HUES64 (cell line): ENCODE measurements around the gene PTPRN2.

ENCODE experiments used
- H3K27ac ChIP-seq: 2 replicates; pipeline ENCODE4 v1.7.0; 2013; ENCODE audit warnings: low read depth, low read length, inconsistent platforms
- H3K27me3 ChIP-seq: 2 replicates; pipeline ENCODE4 v1.6.1; 2013; ENCODE audit warnings: mild to moderate bottlenecking, low read length; ENCODE audit not compliant: insufficient read depth
- H3K36me3 ChIP-seq: 2 replicates; pipeline ENCODE4 v1.6.1; 2013; ENCODE audit warnings: mild to moderate bottlenecking, low read length; ENCODE audit not compliant: insufficient read depth
- H3K4me1 ChIP-seq: 2 replicates; pipeline ENCODE4 v1.6.1; 2013; ENCODE audit warnings: mild to moderate bottlenecking, low read length, moderate library complexity; ENCODE audit not compliant: insufficient read depth
- H3K4me3 ChIP-seq: 2 replicates; pipeline ENCODE4 v1.5.1; 2013; ENCODE audit warnings: mild to moderate bottlenecking, low read length, moderate library complexity
- H3K9ac ChIP-seq: 2 replicates; pipeline ENCODE4 v1.6.1; 2013; ENCODE audit warnings: mild to moderate bottlenecking, low read depth, low read length
- H3K9me3 ChIP-seq: 2 replicates; pipeline ENCODE4 v1.6.1; 2013; ENCODE audit warnings: low read depth, low read length; ENCODE audit not compliant: insufficient read depth
- WGBS: fragments of 150-250, 120-280 bp; methylation state at CpG from one replicate; pipeline ENCODE4 v1.1.7; 2013; ENCODE audit warnings: missing lambda C conversion rate; 5-methylcytosine and 5-hydroxymethylcytosine counted together

PTPRN2 gene

DNA sequence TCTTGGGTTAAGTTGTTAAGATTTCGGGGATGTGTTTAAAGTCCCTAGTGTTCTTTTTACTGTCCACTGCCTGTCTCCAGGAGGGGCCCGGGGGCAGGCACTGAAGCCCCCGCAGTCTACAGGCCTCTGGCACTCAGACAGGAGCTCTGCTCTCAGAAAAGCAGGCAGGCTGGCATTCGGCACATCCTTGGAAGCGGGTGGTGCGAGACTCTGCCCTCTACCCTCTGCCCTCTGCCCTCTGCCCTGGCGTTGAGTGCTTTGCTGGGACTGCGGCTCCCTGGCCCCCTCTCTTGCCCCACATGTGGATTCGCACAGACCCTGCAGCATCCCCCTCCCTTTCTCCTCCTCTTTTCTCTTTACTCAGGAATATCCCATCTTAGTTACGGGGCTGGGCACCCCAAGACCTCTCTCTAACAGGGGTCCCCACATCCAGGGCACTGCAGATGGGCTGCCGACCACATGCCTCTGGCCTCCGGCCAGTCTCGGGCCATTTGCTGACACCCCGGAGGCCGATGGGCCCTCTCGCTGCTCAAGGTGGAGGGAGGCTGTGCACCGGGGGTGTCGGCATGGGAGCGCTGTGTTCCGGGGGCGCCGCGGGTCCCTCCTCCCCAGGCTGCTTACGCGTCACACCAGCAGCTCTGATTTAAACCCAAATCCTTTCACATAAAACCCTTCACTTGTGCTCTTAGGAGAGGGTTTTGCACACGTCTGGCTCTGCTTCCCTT is 770.9 kb downstream of the PTPRN2 start:
- no peak overlapping the region for H3K9ac ChIP-seq
- no peaks in the 10 kb centered on the region for H3K4me1 ChIP-seq
- H3K4me3 ChIP-seq, result no peak overlapping the region
- H3K27me3 ChIP-seq, result no peaks in the 10 kb centered on the region
- H3K9me3 ChIP-seq, result peaks cover 93% of the 10 kb centered on the region
- no peaks in the 10 kb centered on the region for H3K36me3 ChIP-seq
- H3K27ac ChIP-seq, result no peak overlapping the region
- WGBS, result 91% methylated on average over 26 of the region's 26 CpGs

DNA sequence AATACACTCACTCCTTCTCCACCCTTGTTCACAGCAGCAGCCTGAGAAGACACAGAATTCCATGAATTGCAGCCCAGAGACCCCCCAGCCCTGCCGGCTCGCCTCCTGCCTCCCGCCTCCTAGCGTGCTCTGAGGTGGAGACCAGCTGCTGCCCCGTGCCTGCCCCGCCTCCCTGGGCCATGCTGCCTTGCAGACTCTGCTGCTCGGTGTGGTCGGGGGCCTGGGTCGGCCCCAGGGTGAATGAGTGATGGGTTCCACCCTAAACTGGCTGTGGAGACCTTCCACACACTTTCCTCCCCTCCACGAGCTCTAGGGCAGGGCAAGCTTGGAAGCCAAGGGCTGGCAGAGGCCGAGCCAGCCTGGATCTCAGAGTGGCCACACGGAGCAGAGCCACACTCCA is 771.5 kb downstream of the PTPRN2 start:
- H3K9me3 ChIP-seq, result peaks cover 93% of the 10 kb centered on the region
- no peaks in the 10 kb centered on the region for H3K27me3 ChIP-seq
- WGBS, result 78% methylated on average over 12 of the region's 12 CpGs

GRCh38 chr7:157815706-157816022 is 772.0 kb downstream of the PTPRN2 start:
- H3K9ac ChIP-seq, result no peak overlapping the region
- H3K27ac ChIP-seq, result no peak overlapping the region
- H3K36me3 ChIP-seq, result no peaks in the 10 kb centered on the region
- WGBS, result 91% methylated on average over 10 of the region's 10 CpGs
- no peak overlapping the region for H3K4me3 ChIP-seq
- H3K9me3 ChIP-seq, result peaks cover 90% of the 10 kb centered on the region
- no peaks in the 10 kb centered on the region for H3K4me1 ChIP-seq
- H3K27me3 ChIP-seq, result no peaks in the 10 kb centered on the region

More for the DNA sequence above, 771.5 kb downstream of the PTPRN2 start:
- H3K9ac ChIP-seq, result no peak overlapping the region
- no peak overlapping the region for H3K27ac ChIP-seq
- no peak overlapping the region for H3K4me3 ChIP-seq
- H3K36me3 ChIP-seq, result no peaks in the 10 kb centered on the region
- no peaks in the 10 kb centered on the region for H3K4me1 ChIP-seq

GRCh38 chr7:157814931-157815705 is 772.5 kb downstream of the PTPRN2 start:
- Histone ChIP-seq H3K27ac (no peak overlapping the region), H3K4me1 (no peaks in the 10 kb centered on the region), H3K36me3 (no peaks in the 10 kb centered on the region), H3K9me3 (peaks cover 88% of the 10 kb centered on the region), H3K4me3 (no peak overlapping the region), H3K27me3 (no peaks in the 10 kb centered on the region), H3K9ac (no peak overlapping the region)
- WGBS, result 86% methylated on average over 28 of the region's 28 CpGs

- Histone ChIP-seq H3K27ac (no peak overlapping the region), H3K36me3 (no peaks in the 10 kb centered on the region), H3K9ac (no peak overlapping the region), H3K27me3 (no peaks in the 10 kb centered on the region), H3K4me3 (no peak overlapping the region), H3K4me1 (no peaks in the 10 kb centered on the region), H3K9me3 (peaks cover 91% of the 10 kb centered on the region)
- WGBS, result 89% methylated on average over 43 of the region's 46 CpGs
Observed at GRCh38 chr7:157813741-157814661, 773.6 kb downstream of the PTPRN2 start.

DNA sequence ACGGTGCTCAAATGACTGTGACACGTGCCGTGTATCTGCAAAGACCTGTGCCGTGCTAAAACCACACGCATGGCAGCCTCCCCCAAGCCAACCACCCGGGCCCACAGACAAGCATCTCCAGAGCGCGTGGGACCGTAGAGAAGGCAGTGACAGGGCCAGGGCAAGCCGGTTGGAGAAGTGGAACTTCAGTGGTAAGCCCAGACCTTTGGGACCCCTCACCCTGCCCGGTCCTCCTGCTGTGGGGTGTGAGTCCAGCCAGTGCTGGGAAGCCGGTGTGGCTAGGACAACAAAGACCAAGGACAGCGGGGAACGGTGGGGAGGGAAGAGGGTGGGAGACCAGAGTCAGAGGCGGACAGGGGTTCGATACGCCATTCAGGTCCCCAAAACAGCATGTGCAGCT is 774.6 kb downstream of the PTPRN2 start:
- WGBS, result 91% methylated on average over 17 of the region's 17 CpGs
- Histone ChIP-seq H3K27me3 (no peaks in the 10 kb centered on the region), H3K9me3 (peaks cover 91% of the 10 kb centered on the region), H3K4me1 (no peaks in the 10 kb centered on the region), H3K4me3 (no peak overlapping the region), H3K36me3 (no peaks in the 10 kb centered on the region), H3K27ac (no peak overlapping the region), H3K9ac (no peak overlapping the region)

DNA sequence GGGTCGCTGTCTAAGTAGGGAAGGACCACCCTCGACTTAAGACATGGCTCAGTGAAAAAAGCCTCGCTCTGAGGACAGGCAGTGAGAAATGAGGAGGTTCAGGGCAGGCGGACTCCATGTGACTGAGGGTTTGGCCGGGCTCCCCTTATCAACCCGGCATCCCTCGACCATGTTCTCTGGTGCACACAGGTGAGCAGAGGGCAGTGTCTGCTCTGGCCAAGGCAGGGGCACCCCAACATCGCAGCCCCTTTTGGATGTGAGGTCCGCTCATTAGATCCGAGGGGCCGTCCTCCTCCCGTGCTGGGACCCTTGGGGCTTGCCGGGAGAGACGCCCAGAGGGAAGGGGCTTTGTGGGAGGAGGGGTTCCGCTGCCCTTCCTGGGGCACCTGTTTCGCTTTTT is 775.7 kb downstream of the PTPRN2 start:
- no peak overlapping the region for H3K27ac ChIP-seq
- 90% methylated on average over 14 of the region's 16 CpGs for WGBS
- H3K9ac ChIP-seq, result no peak overlapping the region
- no peaks in the 10 kb centered on the region for H3K27me3 ChIP-seq
- H3K4me3 ChIP-seq, result no peak overlapping the region
- H3K36me3 ChIP-seq, result no peaks in the 10 kb centered on the region
- no peaks in the 10 kb centered on the region for H3K4me1 ChIP-seq
- H3K9me3 ChIP-seq, result peaks cover 91% of the 10 kb centered on the region

DNA sequence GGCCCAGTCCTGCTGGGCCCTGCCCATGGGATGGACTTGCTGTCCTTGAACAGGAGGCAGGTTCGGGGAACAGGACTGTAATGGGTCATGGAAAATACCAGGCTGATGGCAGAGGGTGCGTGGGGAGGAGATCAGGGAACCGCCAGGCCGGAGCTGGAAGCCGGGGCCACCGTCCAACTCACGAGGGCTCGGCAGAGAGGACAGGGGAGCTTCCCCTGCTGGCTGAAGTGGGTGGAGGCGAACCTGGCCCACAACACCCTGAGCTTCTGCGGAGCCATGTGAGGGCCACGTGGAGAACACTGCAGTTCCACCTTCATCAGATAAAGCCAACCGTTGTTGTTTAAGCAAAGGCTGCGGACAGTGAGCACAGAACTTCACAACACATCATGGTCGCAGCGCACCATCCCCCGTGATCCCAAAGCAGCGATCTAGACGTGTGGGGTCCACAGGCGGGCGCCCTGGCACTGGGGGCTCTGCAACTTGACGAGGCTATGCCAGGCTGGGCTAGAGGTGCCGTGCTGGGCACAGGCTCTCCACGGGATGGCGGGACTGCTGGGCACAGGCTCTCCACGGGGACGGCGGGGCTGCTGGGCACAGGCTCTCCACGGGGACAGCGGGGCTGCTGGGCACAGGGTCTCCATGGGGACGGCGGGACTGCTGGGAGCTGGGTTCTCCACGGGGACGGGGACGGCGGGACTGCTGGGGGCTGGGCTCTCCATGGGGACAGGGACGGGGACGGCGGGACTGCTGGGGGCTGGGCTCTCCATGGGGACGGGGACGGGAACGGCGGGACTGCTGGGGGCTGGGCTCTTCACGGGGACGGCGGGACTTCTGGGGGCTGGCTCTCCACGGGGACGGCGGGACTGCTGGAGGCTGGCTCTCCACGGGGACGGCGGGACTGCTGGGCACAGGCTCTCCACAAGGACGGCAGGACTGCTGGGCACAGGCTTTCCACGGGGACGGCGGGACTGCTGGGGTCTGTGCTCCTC is 777.5 kb downstream of the PTPRN2 start:
- H3K27ac ChIP-seq, result no peak overlapping the region
- H3K4me3 ChIP-seq, result no peak overlapping the region
- H3K36me3 ChIP-seq, result no peaks in the 10 kb centered on the region
- 92% methylated on average over 55 of the region's 55 CpGs for WGBS
- H3K9me3 ChIP-seq, result peaks cover 92% of the 10 kb centered on the region
- H3K27me3 ChIP-seq, result no peaks in the 10 kb centered on the region
- no peaks in the 10 kb centered on the region for H3K4me1 ChIP-seq
- no peak overlapping the region for H3K9ac ChIP-seq

DNA sequence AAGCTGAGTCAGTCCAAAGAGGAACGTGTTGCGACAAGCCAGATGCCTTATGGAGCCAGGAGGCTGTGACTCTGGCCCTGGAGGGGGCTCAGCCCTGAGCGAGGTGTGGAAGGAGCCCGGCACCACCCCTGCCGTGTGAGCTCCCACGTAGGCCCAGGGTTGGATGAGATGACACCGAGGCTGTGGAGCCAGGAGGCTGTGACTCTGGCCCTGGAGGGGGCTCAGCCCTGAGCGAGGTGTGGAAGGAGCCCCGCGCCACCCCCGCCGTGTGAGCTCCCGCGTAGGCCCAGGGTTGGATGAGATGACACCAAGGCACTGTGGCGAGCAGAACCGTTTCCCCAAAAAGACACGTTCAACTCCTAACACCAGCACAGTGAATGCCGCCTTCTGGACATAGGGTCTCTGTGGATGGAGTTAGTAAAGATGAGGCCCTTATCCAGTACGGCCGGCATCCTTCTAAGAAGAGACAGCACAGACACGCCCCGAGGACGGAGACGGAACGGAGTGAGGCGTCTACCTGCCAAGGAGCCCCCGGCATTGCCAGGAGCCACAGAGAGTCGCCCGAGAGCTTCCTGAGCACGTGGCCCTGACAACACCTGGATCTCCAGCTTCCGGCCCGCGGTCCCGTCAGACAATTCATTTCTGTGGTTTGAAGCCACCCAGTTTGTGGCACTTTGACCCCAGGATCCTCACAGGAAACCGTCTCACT is 778.3 kb downstream of the PTPRN2 start:
- Histone ChIP-seq H3K9ac (no peak overlapping the region), H3K9me3 (peaks cover 94% of the 10 kb centered on the region), H3K4me1 (no peaks in the 10 kb centered on the region), H3K36me3 (no peaks in the 10 kb centered on the region), H3K27ac (no peak overlapping the region), H3K27me3 (no peaks in the 10 kb centered on the region), H3K4me3 (no peak overlapping the region)
- 91% methylated on average over 35 of the region's 35 CpGs for WGBS

- no peaks in the 10 kb centered on the region for H3K27me3 ChIP-seq
- H3K9me3 ChIP-seq, result peaks cover 94% of the 10 kb centered on the region
- no peak overlapping the region for H3K4me3 ChIP-seq
- no peaks in the 10 kb centered on the region for H3K4me1 ChIP-seq
- H3K9ac ChIP-seq, result no peak overlapping the region
- 84% methylated on average over 9 of the region's 9 CpGs for WGBS
- H3K27ac ChIP-seq, result no peak overlapping the region
- no peaks in the 10 kb centered on the region for H3K36me3 ChIP-seq
Observed at GRCh38 chr7:157808042-157808441, 779.6 kb downstream of the PTPRN2 start.
